Activated naive CD8-positive, alpha-beta T cell treated with anti-CD3 and anti-CD28 coated beads, Interleukin-2, amount 50 U/mL, for 24 hours (primary cell): Measurements from ENCODE around the gene PPP6R3.
A peak's percentile ranks its signal among the peaks of the same experiment; 100 is the strongest.
"Not testable (repeated sequence)": the region's sequence is repeated elsewhere in the genome, so short reads cannot be mapped to it uniquely, and the experiment has no call there.

Source experiments
- ATAC-seq: fragments of 150-1000 bp; cut with Tn5 transposase; one replicate; pipeline ENCODE4 v1.10.0; 2021
- DNase-seq: peaks from one replicate; pipeline ENCODE4 v3.0.0; 2021
- H3K27ac Mint-ChIP-seq: one replicate; pipeline ENCODE4 v1.8.0; 2021; ENCODE audit warnings: mild to moderate bottlenecking, mixed read lengths
- H3K27me3 Mint-ChIP-seq: one replicate; pipeline ENCODE4 v1.8.0; 2021; ENCODE audit warnings: mixed read lengths
- H3K36me3 Mint-ChIP-seq: one replicate; pipeline ENCODE4 v1.8.0; 2021; ENCODE audit warnings: low read depth, mixed read lengths
- H3K4me1 Mint-ChIP-seq: one replicate; pipeline ENCODE4 v1.8.0; 2021; ENCODE audit warnings: mixed read lengths
- H3K4me3 Mint-ChIP-seq: one replicate; pipeline ENCODE4 v1.8.0; 2021; ENCODE audit warnings: mild to moderate bottlenecking, moderate library complexity, mixed read lengths
- H3K9me3 Mint-ChIP-seq: one replicate; pipeline ENCODE4 v1.8.0; 2021; ENCODE audit warnings: mixed read lengths

PPP6R3 gene

GRCh38 chr11:68610452-68611116, 150.0 kb downstream of the PPP6R3 start:
- no peaks in the 10 kb centered on the region for H3K9me3 Mint-ChIP-seq
- H3K27me3 Mint-ChIP-seq, result no peaks in the 10 kb centered on the region
- H3K27ac Mint-ChIP-seq, result no peak overlapping the region
- DNase-seq (no peak), ATAC-seq (no peak)
- no peak overlapping the region for H3K4me3 Mint-ChIP-seq
- H3K4me1 Mint-ChIP-seq, result no peaks in the 10 kb centered on the region
- peaks cover 74% of the 10 kb centered on the region for H3K36me3 Mint-ChIP-seq

- Mint-ChIP-seq H3K9me3 (no peaks in the 10 kb centered on the region), H3K27ac (no peak overlapping the region), H3K27me3 (no peaks in the 10 kb centered on the region), H3K4me3 (no peak overlapping the region), H3K4me1 (no peaks in the 10 kb centered on the region), H3K36me3 (peaks cover 53% of the 10 kb centered on the region)
- no peak for ATAC-seq
- DNase-seq, result no peak
Measured at GRCh38 chr11:68615657-68616056, 155.1 kb downstream of the PPP6R3 start.

- Mint-ChIP-seq H3K4me1 (no peaks in the 10 kb centered on the region), H3K9me3 (no peaks in the 10 kb centered on the region), H3K27me3 (peaks cover 5% of the 10 kb centered on the region), H3K36me3 (peaks cover 32% of the 10 kb centered on the region), H3K4me3 (no peak overlapping the region), H3K27ac (peak overlapping the region; percentile 29)
- ATAC-seq (no peak), DNase-seq (no peak)
Measured at GRCh38 chr11:68617925-68618809, 157.6 kb downstream of the PPP6R3 start.

GRCh38 chr11:68621826-68622225, 161.3 kb downstream of the PPP6R3 start:
- Mint-ChIP-seq H3K4me1 (no peaks in the 10 kb centered on the region), H3K27ac (no peak overlapping the region), H3K9me3 (no peaks in the 10 kb centered on the region), H3K4me3 (no peak overlapping the region), H3K27me3 (peaks cover 6% of the 10 kb centered on the region), H3K36me3 (no peaks in the 10 kb centered on the region)
- DNase-seq (no peak), ATAC-seq (no peak)

- H3K4me1 Mint-ChIP-seq, H3K27ac Mint-ChIP-seq, ATAC-seq, H3K9me3 Mint-ChIP-seq, H3K4me3 Mint-ChIP-seq, DNase-seq, H3K27me3 Mint-ChIP-seq, H3K36me3 Mint-ChIP-seq: not testable (repeated sequence)
Measured at GRCh38 chr11:68623706-68624105, 163.2 kb downstream of the PPP6R3 start.

GRCh38 chr11:68625069-68625468, 164.5 kb downstream of the PPP6R3 start:
- H3K36me3 Mint-ChIP-seq, H3K4me1 Mint-ChIP-seq, DNase-seq, H3K27me3 Mint-ChIP-seq, ATAC-seq, H3K27ac Mint-ChIP-seq, H3K4me3 Mint-ChIP-seq, H3K9me3 Mint-ChIP-seq: not testable (repeated sequence)

GRCh38 chr11:68626236-68626635, 165.7 kb downstream of the PPP6R3 start:
- DNase-seq, ATAC-seq, H3K9me3 Mint-ChIP-seq, H3K4me1 Mint-ChIP-seq, H3K27ac Mint-ChIP-seq, H3K36me3 Mint-ChIP-seq, H3K27me3 Mint-ChIP-seq, H3K4me3 Mint-ChIP-seq: not testable (repeated sequence)

- not testable (repeated sequence) for H3K27me3 Mint-ChIP-seq, H3K36me3 Mint-ChIP-seq, DNase-seq, H3K9me3 Mint-ChIP-seq, H3K4me1 Mint-ChIP-seq, H3K27ac Mint-ChIP-seq, ATAC-seq, H3K4me3 Mint-ChIP-seq
Measured at GRCh38 chr11:68628837-68629236, 168.3 kb downstream of the PPP6R3 start.

GRCh38 chr11:68632375-68632774, 171.8 kb downstream of the PPP6R3 start:
- H3K27me3 Mint-ChIP-seq, H3K36me3 Mint-ChIP-seq, H3K4me3 Mint-ChIP-seq, DNase-seq, ATAC-seq, H3K9me3 Mint-ChIP-seq, H3K27ac Mint-ChIP-seq, H3K4me1 Mint-ChIP-seq: not testable (repeated sequence)

- no peak overlapping the region for H3K4me3 Mint-ChIP-seq
- no peaks in the 10 kb centered on the region for H3K9me3 Mint-ChIP-seq
- H3K27ac Mint-ChIP-seq, result no peak overlapping the region
- H3K27me3 Mint-ChIP-seq, result peaks cover 2% of the 10 kb centered on the region
- no peaks in the 10 kb centered on the region for H3K36me3 Mint-ChIP-seq
- peak; percentile 28 for DNase-seq
- no peak for ATAC-seq
- no peaks in the 10 kb centered on the region for H3K4me1 Mint-ChIP-seq
Measured at GRCh38 chr11:68632802-68633201, 172.2 kb downstream of the PPP6R3 start.

GRCh38 chr11:68634606-68635005, 174.1 kb downstream of the PPP6R3 start:
- not testable (repeated sequence) for H3K27ac Mint-ChIP-seq, DNase-seq, H3K9me3 Mint-ChIP-seq, H3K36me3 Mint-ChIP-seq, H3K4me3 Mint-ChIP-seq, H3K4me1 Mint-ChIP-seq, ATAC-seq, H3K27me3 Mint-ChIP-seq

- DNase-seq, H3K4me1 Mint-ChIP-seq, H3K27me3 Mint-ChIP-seq, H3K36me3 Mint-ChIP-seq, ATAC-seq, H3K27ac Mint-ChIP-seq, H3K4me3 Mint-ChIP-seq, H3K9me3 Mint-ChIP-seq: not testable (repeated sequence)
Measured at GRCh38 chr11:68635172-68635571, 174.6 kb downstream of the PPP6R3 start.

GRCh38 chr11:68635883-68636282, 175.3 kb downstream of the PPP6R3 start:
- H3K4me3 Mint-ChIP-seq, H3K36me3 Mint-ChIP-seq, H3K4me1 Mint-ChIP-seq, ATAC-seq, DNase-seq, H3K9me3 Mint-ChIP-seq, H3K27me3 Mint-ChIP-seq, H3K27ac Mint-ChIP-seq: not testable (repeated sequence)

GRCh38 chr11:68639322-68639721, 178.8 kb downstream of the PPP6R3 start:
- not testable (repeated sequence) for H3K4me1 Mint-ChIP-seq, H3K27ac Mint-ChIP-seq, H3K4me3 Mint-ChIP-seq, H3K27me3 Mint-ChIP-seq, DNase-seq, H3K9me3 Mint-ChIP-seq, ATAC-seq, H3K36me3 Mint-ChIP-seq

- ATAC-seq (no peak), DNase-seq (no peak)
- H3K4me1 Mint-ChIP-seq, result no peaks in the 10 kb centered on the region
- no peak overlapping the region for H3K4me3 Mint-ChIP-seq
- no peak overlapping the region for H3K27ac Mint-ChIP-seq
- peaks cover 2% of the 10 kb centered on the region for H3K36me3 Mint-ChIP-seq
- peaks cover 9% of the 10 kb centered on the region for H3K9me3 Mint-ChIP-seq
- peaks cover 12% of the 10 kb centered on the region for H3K27me3 Mint-ChIP-seq
Measured at GRCh38 chr11:68641880-68642279, 181.3 kb downstream of the PPP6R3 start.
